Measurements from ENCODE around the gene ARHGEF7.

Gene ARHGEF7

DNA sequence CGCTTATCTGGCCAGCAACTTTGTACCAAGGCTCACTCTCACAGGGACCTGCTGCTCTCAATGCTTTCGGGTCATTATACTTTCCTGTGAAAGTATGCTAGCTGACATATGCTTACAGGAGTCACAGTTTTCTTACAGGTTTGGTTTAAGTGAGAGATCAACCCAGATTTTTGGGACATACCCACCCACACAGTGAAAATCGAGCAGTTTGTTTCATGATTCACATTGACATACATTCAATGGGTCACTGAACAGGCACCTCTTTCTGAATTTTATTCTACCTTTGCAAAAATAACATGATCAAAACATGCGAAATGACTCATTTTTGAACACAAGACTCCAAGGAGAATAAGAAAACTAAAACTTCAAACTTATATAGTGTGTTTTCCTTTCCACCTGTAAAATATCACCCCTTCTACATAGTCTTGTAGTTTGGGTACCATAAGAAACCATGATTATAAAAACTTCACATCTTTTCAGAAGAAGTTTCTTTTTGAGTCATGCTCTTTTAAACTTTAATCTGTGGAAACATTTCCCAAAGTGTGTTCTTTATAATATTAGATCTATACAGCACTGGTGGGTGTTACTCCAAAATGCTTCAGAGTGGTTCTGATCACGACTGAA is 161.0 kb downstream of the ARHGEF7 start:
- DNase-seq (ENCODE audit: low spot score): no peak

DNA sequence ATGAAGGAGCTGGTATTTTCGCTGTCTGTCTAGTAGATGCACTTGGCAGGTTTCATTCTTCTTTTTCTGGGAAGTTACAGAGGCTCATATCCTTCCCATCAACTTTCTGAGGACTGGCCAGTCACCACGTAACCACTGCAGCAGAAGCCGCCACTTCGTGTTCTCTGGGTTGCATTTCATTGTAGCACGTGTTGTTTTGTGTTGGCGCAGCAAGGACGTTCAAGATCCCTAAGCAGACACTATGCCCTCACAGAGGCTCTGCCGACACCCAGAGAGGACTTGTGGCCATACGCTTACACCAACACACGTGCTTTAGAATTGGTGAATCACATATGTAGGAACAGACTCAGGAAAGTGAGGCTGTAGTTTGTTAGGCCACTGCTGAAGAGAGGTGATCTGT is 163.1 kb downstream of the ARHGEF7 start:
- no peak for DNase-seq (ENCODE audit: low spot score)

DNA sequence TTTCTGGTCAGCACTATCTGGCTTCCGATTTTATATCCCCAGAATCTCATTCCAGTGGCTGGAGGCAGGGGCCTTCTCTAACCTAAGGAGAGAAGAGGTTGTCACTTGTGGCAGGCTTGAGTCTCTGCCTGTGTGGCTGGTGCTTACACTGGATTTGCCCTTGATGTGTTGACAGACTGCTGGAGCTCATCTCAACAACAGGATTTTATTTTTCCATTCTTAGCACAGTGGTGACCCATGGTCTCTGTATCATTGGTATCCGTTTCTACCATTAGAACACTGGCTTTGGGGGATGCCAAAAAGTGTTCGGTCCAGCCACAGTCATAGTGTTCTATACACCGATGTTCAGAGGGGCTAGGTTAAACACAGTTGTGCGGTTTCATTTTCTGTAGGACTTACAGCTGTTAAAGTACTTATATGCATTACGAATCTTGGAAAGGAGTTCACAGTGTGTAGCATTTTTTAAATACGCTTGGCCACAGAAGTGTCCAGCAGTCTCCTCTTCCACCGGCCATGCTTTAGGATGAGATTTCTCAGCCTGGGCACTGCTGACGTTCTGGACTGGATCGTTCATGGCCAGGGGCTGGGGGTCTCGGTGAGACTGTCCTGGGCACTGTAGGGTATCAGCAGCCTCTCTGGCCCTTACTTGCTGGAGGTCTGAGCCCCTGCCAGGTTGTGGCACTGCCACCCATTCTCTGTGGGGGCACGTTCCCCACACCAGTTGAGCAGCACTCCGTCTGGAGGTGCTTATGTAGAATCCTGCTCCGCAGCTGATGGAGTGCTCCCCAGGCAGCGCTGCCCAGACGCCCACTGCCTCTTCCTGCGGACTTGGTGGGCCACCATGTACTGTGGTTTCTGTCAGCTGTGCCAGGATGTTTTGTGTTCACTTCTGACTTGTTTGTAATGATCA is 163.9 kb downstream of the ARHGEF7 start:
- DNase-seq (ENCODE audit: low spot score): no peak

DNA sequence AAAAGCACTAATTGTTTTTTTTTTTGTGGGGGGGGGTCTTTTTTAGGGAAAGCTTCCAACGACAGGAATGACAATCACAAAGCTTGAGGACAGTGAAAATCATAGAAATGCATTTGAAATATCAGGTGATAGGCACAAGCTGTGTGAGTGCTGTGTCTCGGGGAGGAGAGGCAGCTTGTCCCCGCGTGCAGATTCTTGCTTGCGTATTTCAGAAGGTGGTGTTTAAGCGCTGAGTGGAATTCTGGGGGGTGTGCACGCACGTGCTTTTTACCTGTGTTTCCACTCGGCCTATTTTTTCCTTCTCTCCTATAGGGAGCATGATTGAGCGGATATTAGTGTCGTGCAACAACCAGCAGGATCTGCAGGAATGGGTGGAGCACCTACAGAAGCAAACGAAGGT is 165.1 kb downstream of the ARHGEF7 start:
- no peak for DNase-seq (ENCODE audit: low spot score)

GRCh38 chr13:111280681-111281585 is 165.8 kb downstream of the ARHGEF7 start:
- no peak for DNase-seq (ENCODE audit: low spot score)

DNA sequence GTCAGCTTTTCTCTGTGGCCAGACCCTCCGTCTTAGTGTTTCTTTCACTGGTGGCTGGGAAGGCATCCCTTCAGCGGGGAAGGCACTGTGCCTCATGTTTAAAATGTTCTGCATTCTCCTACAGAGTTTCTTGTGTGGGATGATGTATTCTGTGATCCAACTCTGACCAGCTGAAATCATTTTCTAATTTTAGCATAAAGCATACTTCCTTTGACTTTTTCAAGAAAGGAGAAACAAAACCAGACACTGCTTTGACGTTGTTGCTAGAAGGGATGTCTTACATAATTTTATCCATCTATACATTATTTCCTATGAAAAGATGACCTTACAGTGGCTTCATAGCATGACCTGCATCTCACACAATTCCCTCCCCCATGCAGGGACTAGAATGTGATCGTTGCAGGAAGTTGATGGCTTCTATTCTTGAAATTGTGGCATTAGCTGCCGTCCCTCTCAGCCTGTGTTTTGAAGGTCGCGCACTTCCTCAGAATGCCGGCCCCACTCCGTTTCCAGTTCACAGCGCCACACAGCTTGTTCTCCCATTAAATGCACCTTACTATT is 166.7 kb downstream of the ARHGEF7 start:
- DNase-seq (ENCODE audit: low spot score): no peak

DNA sequence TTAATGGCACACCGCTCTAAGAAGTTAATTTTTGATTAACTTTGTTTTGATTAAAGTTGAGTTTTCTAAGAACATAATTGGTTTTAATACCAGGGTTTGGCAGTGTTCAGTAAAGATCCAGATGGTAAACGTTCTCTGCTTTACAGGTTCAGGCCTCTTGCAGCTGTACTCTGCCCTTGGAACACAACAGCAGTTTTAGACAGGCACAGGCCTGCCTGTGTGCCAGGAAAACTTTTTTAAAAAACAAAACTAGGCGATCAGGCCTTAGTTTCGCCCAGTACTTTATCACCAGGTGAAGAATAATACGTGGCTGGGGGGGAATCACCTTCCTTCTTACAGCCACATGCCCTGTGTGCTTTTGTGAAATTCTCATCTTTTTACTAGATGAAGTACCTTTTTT is 167.3 kb downstream of the ARHGEF7 start:
- no peak for DNase-seq (ENCODE audit: low spot score)

DNA sequence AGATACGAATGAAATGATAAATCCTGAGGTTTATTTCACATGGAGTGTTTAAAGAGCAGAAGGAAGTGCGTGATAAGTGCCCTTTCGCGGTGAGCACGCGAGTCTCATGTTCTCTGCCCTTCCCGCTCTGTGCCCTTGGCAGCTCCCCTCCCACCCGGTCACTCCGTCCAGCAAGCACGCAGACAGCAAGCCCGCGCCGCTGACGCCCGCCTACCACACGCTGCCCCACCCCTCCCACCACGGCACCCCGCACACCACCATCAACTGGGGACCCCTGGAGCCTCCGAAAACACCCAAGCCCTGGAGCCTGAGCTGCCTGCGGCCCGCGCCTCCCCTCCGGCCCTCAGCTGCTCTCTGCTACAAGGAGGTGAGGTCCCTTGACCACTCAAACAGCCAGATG is 167.9 kb downstream of the ARHGEF7 start:
- no peak for DNase-seq (ENCODE audit: low spot score)

GRCh38 chr13:111283457-111283856 is 168.3 kb downstream of the ARHGEF7 start:
- no peak for DNase-seq (ENCODE audit: low spot score)

DNA sequence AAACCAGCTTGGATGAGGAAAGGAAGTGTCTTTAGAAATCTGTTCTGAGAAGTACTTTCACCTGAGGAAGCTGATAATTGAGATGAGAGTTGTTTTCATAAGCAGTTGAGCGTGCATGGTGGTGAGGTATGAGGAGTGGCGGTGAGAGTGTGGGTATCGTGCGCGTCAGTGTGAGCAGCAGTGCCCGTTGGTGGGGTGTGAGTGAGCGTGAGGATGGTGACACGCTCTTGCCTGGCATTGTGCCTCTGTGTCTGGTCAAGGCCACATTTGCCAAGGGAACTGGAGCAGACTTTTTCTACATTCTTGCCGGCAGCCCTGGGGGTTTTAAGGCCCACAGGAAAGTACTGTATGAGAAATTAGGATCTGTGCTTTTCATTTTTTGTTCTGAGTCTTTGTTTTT is 168.9 kb downstream of the ARHGEF7 start:
- DNase-seq (ENCODE audit: low spot score): no peak

GRCh38 chr13:111284565-111284964 is 169.5 kb downstream of the ARHGEF7 start:
- DNase-seq (ENCODE audit: low spot score): no peak

- no peak for DNase-seq (ENCODE audit: low spot score)
These were observed 171.1 kb downstream of the ARHGEF7 start for GRCh38 chr13:111286162-111286561.

DNA sequence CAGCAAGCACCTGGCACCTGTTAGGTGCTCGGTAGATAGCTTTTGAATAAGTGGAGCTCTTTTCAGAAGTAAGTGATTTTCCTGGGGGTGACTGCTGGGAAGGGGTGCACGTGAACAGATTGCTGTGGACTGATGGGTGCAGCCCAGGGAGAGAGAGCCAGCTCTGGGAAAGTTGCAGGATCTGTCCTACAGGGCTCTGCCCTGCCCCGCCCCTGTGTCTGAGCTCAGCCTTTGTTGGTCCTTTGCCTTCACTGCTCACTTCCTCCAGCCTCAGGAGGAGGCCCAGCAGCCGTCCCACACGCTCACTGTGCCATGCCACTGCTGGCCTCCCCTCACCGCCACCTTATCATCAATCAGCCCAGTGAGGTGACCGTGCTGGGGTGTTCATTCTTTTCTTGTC is 171.6 kb downstream of the ARHGEF7 start:
- no peak for DNase-seq (ENCODE audit: low spot score)

DNA sequence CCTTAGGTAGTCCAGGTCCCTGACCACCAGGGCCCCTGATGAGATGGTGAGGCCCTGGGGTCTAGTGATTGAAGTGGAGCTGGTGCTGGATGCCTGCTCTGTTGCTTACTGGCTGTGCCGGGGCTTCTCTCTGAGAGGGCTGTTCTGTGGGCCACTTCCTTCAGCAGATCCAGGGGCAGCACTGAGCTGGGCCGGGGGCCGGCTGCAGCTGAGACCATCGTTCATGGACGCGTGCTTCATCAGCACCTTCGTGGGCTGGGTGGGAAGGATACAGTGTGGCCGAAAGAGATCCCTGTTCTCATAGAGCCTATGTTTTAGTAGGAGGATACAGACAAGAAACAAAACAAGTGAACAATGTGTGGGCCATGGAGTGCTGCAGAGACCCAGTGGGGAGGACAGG is 172.1 kb downstream of the ARHGEF7 start:
- DNase-seq (ENCODE audit: low spot score): no peak

DNA sequence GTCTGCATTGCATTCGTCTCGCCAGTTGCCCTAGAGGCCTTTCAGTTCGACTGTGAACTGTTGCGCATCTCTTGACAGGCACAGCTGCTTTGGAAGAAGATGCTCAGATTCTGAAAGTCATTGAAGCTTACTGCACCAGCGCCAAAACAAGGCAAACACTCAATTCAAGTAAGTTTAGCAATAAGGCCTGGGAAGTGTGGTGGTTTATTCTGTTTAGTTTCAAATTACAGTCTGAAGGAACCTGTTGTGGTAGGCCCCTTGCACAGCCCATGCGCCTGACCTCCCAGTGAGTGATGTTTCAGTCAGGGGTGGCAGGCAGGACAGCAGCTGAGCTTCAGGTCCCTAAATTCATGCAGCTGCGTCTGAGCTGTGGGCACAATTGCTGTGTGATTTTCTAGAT is 173.2 kb downstream of the ARHGEF7 start:
- no peak for DNase-seq (ENCODE audit: low spot score)

GRCh38 chr13:111289251-111289650 is 174.1 kb downstream of the ARHGEF7 start:
- no peak for DNase-seq (ENCODE audit: low spot score)

DNA sequence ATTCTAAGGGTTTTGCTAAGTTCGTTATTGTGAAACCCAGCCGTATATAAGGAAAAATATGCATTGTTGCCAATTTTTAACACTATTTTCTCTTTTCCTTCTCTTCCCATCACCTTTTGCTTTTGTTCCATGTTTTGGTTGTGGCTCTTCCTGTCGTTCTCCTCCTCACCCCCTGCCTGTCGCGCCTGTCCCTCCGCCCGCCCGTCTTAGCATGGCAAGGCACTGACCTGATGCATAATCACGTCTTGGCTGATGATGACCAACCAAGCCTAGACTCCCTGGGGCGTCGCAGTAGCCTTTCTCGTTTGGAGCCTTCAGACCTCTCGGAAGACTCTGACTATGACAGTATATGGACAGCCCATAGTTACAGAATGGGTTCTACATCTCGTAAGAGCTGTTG is 176.8 kb downstream of the ARHGEF7 start:
- no peak for DNase-seq (ENCODE audit: low spot score)

GRCh38 chr13:111292710-111293485 is 177.8 kb downstream of the ARHGEF7 start:
- no peak for DNase-seq (ENCODE audit: low spot score)

DNA sequence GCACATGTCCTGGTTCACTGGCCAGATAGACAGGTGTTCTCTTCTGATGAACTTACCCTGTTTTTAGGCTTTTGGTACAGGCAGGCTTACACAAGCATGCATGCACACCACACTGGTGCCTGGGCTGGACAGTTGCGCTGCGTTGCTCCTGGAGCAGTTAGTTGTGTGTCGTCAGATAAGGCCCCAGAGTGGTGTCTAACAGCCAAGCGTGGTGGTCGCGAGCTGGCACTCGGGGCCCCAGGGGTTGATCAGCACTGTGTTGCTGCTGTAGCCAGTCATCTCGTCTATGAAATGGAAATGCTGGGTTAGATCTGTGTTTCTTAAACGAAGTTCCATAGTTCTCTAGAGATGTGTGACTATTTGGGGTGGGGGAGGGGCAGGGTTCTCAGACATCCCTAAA is 180.8 kb downstream of the ARHGEF7 start:
- DNase-seq (ENCODE audit: low spot score): no peak

- no peak for DNase-seq (ENCODE audit: low spot score)
These were observed 181.3 kb downstream of the ARHGEF7 start for GRCh38 chr13:111296417-111296816.

- no peak for DNase-seq (ENCODE audit: low spot score)
These were observed 183.3 kb downstream of the ARHGEF7 start for GRCh38 chr13:111298214-111298975.

Data from CD4-positive, alpha-beta T cell treated with Interleukin-6 at 100 ng/mL for 8 hours (primary cell).